ENCODE measurements around the gene EPB41L5.

The EPB41L5 gene

GRCh38 chr2:120219291-120219690 lies 206.4 kb downstream of the EPB41L5 start:
- TF ChIP-seq SIN3A (IDR thresholded peaks at IDR 0.05; ENCODE audit: borderline replicate concordance, insufficient read depth, low read length) (no peak), TAF1 (IDR thresholded peaks at IDR 0.05; ENCODE audit: borderline replicate concordance, insufficient read depth, low read length) (no peak), POLR2AphosphoS5 (IDR thresholded peaks at IDR 0.05; ENCODE audit: low read depth, low read length) (no peak), REST (IDR thresholded peaks at IDR 0.05; ENCODE audit: insufficient read depth in 1 of 2, low read depth in 2 of 2, low read length in 2 of 2) (no peak), FOXP2 (optimal IDR thresholded peaks at IDR 0.05; ENCODE audit: borderline replicate concordance, extremely low read depth, extremely low read length, insufficient read depth) (no peak)

DNA sequence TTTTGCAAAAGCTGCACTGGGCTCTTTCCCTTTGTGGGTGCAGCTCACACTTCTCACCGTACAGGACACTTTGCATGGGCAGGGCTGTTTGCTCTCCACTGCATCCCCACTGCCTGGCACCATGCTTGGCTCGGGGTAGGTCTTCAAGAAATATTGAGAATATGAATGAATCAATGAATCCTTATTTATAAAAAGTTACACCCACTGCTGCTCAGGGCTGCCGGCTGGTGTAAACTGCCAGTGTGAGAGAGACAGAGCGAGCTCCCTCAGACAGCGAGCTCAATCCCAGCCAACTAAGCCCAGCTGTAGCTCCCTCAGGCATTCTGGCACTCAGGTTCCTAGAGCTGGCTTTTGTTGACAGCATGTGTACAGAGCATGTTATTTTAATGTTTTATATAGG lies 206.9 kb downstream of the EPB41L5 start:
- TF ChIP-seq REST (IDR thresholded peaks at IDR 0.05; ENCODE audit: insufficient read depth in 1 of 2, low read depth in 2 of 2, low read length in 2 of 2) (no peak), SIN3A (IDR thresholded peaks at IDR 0.05; ENCODE audit: borderline replicate concordance, insufficient read depth, low read length) (no peak), FOXP2 (optimal IDR thresholded peaks at IDR 0.05; ENCODE audit: borderline replicate concordance, extremely low read depth, extremely low read length, insufficient read depth) (no peak), POLR2AphosphoS5 (IDR thresholded peaks at IDR 0.05; ENCODE audit: low read depth, low read length) (no peak), TAF1 (IDR thresholded peaks at IDR 0.05; ENCODE audit: borderline replicate concordance, insufficient read depth, low read length) (no peak)

DNA sequence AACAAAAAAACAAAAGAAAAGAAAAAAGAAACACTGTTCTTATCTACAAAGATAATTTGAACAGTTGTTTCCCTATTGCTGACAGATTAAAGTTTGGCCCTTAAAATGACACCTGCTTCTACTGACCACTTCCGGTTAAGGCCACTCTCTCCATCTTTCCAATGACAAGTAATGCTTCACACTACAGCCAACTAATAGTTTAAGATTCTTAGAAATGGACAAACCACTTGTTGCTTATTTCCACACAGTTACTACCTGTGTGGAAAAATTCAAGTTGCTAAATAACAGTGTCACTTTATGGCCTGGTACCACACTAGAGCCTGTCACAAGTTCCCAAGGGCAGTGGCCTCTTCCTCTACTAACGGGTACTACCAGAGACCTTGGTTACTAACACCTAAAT lies 207.9 kb downstream of the EPB41L5 start:
- TF ChIP-seq SIN3A (IDR thresholded peaks at IDR 0.05; ENCODE audit: borderline replicate concordance, insufficient read depth, low read length) (no peak), TAF1 (IDR thresholded peaks at IDR 0.05; ENCODE audit: borderline replicate concordance, insufficient read depth, low read length) (no peak), FOXP2 (optimal IDR thresholded peaks at IDR 0.05; ENCODE audit: borderline replicate concordance, extremely low read depth, extremely low read length, insufficient read depth) (no peak), POLR2AphosphoS5 (IDR thresholded peaks at IDR 0.05; ENCODE audit: low read depth, low read length) (no peak), REST (IDR thresholded peaks at IDR 0.05; ENCODE audit: insufficient read depth in 1 of 2, low read depth in 2 of 2, low read length in 2 of 2) (no peak)

DNA sequence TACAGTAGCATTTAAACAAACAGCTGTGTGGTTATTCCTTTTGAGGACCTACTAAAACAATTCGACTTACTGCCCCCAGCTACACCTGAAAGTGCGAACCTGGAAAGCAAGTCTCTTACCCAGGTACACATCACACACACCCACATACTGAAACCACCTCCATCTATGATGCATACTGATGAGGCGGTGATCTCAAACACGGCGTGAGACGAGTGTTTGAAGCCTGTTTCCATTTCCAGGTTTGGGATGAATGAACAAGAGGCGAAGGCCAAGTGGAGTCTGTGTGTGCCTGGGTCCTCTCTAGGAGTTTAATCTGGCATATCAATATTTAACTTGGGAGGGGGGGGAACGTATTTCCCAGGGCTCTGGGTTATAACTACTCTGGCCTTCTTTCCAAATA lies 208.7 kb downstream of the EPB41L5 start:
- TF ChIP-seq SIN3A (IDR thresholded peaks at IDR 0.05; ENCODE audit: borderline replicate concordance, insufficient read depth, low read length) (no peak), FOXP2 (optimal IDR thresholded peaks at IDR 0.05; ENCODE audit: borderline replicate concordance, extremely low read depth, extremely low read length, insufficient read depth) (no peak), REST (IDR thresholded peaks at IDR 0.05; ENCODE audit: insufficient read depth in 1 of 2, low read depth in 2 of 2, low read length in 2 of 2) (no peak), TAF1 (IDR thresholded peaks at IDR 0.05; ENCODE audit: borderline replicate concordance, insufficient read depth, low read length) (no peak), POLR2AphosphoS5 (IDR thresholded peaks at IDR 0.05; ENCODE audit: low read depth, low read length) (no peak)
